K562 (cell line): ENCODE results near the gene RBKS. TPM values are rescaled to one million over a fixed set of nuclear protein-coding genes. Genes with fewer than 3 reads are reported as not detected.

ENCODE experiments used
- DPF2 ChIP-seq: fragments of 450-650 bp; IDR thresholded peaks from 2 replicates; pipeline ENCODE4 v1.6.1; 2016
- GATAD2A ChIP-seq: fragments of 450-650 bp; IDR thresholded peaks from 2 replicates; pipeline ENCODE4 v1.6.1; 2017
- MAFG ChIP-seq: fragments of 450-650 bp; conservative IDR thresholded peaks from 2 replicates; pipeline ENCODE4 v1.6.1; 2016; ENCODE audit warnings: missing genetic modification characterization, missing compliant biosample characterization
- PHB ChIP-seq: fragments of 250-450 bp; sonication (Bioruptor Pico); IDR thresholded peaks from 2 replicates; pipeline ENCODE4 v1.5.0; 2021
- SOX6 ChIP-seq: fragments of 450-650 bp; IDR thresholded peaks from 2 replicates; pipeline ENCODE4 v1.6.1; 2014; ENCODE audit warnings: mild to moderate bottlenecking
- TAL1 ChIP-seq: fragments of 450-650 bp; IDR thresholded peaks from 2 replicates; pipeline ENCODE4 v1.6.1; 2016; ENCODE audit warnings: mild to moderate bottlenecking
- ZFP1 ChIP-seq: fragments of 450-650 bp; formaldehyde crosslinking; IDR thresholded peaks from 2 replicates; pipeline ENCODE4 v1.4.0; 2020; ENCODE audit warnings: mild to moderate bottlenecking, mixed read lengths
- polyA plus RNA-seq, 8 experiments: library from polyadenylated mRNA; depleted of rRNA in 4 of 8; stranded (reverse) in 5 of 8; unstranded in 3 of 8; fragments of >200 nt; fragmentation: Nextera tagmentation in 2 of 8; fragmentation: Illumina TruSeq in 1 of 8; extraction: Ambion mirVana in 2 of 8; extraction: Trizol in 1 of 8; gene quantifications; 2 replicates each; pipeline versions ENCODE4 v1.2.1 to v1.2.3, GENCODE V29; 2011 to 2014; ENCODE audit warnings: inconsistent platforms in 1 of 8, missing spikeins in 1 of 8
- total RNA-seq, 7 experiments: library from RNA; depleted of rRNA in 6 of 7; stranded (reverse); fragments of >200 nt in 6 of 7; fragmentation: Illumina TruSeq in 2 of 7; extraction: Trizol in 2 of 7; gene quantifications; 2 replicates each; pipeline versions ENCODE4 v1.2.1 to v1.2.3, GENCODE V29; 2011 to 2021; ENCODE audit warnings: low replicate concordance in 1 of 7
- TF ChIP-seq, protein P1 (sequence below): fragments of 450-650 bp; IDR thresholded peaks from 2 replicates; pipeline ENCODE4 v1.6.1; 2016; ENCODE audit warnings: mild to moderate bottlenecking, moderate library complexity
- TF ChIP-seq, protein P2 (sequence below), 2 experiments: IDR thresholded peaks; 2 replicates each; pipeline ENCODE4 v1.6.1; 2011; ENCODE audit warnings: borderline replicate concordance in 1 of 2, control low read depth in 1 of 2, low read depth in 1 of 2, low read length in 1 of 2, mild to moderate bottlenecking in 1 of 2, mixed read lengths in 1 of 2, moderate library complexity in 1 of 2; ENCODE audit not compliant: insufficient read depth in 1 of 2, insufficient read length in 1 of 2, poor library complexity in 1 of 2, severe bottlenecking in 1 of 2; ENCODE audit errors: extremely low read depth in 1 of 2

The RBKS gene
- total and polyA plus RNA-seq, 9 of the 15 experiments (the other 6 are each of a cell fraction or from before 2014, with no cell fraction given), result 0.06 to 0.39 (median 0.19) TPM

DNA sequence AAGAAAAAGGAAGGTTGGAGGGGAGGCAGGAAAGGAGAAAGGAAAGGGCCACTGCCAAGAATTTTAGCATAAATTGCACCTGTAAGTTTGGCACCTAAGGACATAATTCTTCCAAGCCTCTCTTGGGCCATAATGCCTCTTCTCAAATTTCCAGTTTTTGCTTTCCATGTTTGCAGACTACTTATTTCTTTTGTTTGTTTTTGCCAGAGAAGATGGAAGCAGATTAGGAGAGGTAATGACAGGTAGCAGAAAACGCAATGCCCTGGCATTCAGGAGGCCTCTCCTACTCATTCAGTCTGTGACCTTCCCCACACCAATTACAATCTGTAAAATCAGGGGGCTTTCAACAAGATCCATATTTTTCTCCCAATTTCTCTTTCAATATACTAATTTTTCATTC, 61.9 kb downstream of the RBKS start (continued):
- TF ChIP-seq, protein P1, sequence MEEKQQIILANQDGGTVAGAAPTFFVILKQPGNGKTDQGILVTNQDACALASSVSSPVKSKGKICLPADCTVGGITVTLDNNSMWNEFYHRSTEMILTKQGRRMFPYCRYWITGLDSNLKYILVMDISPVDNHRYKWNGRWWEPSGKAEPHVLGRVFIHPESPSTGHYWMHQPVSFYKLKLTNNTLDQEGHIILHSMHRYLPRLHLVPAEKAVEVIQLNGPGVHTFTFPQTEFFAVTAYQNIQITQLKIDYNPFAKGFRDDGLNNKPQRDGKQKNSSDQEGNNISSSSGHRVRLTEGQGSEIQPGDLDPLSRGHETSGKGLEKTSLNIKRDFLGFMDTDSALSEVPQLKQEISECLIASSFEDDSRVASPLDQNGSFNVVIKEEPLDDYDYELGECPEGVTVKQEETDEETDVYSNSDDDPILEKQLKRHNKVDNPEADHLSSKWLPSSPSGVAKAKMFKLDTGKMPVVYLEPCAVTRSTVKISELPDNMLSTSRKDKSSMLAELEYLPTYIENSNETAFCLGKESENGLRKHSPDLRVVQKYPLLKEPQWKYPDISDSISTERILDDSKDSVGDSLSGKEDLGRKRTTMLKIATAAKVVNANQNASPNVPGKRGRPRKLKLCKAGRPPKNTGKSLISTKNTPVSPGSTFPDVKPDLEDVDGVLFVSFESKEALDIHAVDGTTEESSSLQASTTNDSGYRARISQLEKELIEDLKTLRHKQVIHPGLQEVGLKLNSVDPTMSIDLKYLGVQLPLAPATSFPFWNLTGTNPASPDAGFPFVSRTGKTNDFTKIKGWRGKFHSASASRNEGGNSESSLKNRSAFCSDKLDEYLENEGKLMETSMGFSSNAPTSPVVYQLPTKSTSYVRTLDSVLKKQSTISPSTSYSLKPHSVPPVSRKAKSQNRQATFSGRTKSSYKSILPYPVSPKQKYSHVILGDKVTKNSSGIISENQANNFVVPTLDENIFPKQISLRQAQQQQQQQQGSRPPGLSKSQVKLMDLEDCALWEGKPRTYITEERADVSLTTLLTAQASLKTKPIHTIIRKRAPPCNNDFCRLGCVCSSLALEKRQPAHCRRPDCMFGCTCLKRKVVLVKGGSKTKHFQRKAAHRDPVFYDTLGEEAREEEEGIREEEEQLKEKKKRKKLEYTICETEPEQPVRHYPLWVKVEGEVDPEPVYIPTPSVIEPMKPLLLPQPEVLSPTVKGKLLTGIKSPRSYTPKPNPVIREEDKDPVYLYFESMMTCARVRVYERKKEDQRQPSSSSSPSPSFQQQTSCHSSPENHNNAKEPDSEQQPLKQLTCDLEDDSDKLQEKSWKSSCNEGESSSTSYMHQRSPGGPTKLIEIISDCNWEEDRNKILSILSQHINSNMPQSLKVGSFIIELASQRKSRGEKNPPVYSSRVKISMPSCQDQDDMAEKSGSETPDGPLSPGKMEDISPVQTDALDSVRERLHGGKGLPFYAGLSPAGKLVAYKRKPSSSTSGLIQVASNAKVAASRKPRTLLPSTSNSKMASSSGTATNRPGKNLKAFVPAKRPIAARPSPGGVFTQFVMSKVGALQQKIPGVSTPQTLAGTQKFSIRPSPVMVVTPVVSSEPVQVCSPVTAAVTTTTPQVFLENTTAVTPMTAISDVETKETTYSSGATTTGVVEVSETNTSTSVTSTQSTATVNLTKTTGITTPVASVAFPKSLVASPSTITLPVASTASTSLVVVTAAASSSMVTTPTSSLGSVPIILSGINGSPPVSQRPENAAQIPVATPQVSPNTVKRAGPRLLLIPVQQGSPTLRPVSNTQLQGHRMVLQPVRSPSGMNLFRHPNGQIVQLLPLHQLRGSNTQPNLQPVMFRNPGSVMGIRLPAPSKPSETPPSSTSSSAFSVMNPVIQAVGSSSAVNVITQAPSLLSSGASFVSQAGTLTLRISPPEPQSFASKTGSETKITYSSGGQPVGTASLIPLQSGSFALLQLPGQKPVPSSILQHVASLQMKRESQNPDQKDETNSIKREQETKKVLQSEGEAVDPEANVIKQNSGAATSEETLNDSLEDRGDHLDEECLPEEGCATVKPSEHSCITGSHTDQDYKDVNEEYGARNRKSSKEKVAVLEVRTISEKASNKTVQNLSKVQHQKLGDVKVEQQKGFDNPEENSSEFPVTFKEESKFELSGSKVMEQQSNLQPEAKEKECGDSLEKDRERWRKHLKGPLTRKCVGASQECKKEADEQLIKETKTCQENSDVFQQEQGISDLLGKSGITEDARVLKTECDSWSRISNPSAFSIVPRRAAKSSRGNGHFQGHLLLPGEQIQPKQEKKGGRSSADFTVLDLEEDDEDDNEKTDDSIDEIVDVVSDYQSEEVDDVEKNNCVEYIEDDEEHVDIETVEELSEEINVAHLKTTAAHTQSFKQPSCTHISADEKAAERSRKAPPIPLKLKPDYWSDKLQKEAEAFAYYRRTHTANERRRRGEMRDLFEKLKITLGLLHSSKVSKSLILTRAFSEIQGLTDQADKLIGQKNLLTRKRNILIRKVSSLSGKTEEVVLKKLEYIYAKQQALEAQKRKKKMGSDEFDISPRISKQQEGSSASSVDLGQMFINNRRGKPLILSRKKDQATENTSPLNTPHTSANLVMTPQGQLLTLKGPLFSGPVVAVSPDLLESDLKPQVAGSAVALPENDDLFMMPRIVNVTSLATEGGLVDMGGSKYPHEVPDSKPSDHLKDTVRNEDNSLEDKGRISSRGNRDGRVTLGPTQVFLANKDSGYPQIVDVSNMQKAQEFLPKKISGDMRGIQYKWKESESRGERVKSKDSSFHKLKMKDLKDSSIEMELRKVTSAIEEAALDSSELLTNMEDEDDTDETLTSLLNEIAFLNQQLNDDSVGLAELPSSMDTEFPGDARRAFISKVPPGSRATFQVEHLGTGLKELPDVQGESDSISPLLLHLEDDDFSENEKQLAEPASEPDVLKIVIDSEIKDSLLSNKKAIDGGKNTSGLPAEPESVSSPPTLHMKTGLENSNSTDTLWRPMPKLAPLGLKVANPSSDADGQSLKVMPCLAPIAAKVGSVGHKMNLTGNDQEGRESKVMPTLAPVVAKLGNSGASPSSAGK, result no peak
- TF ChIP-seq PHB (CRISPR knock-in tag), result no peak
- no peak for TF ChIP-seq ZFP1 (CRISPR knock-in tag)
- no peak for TF ChIP-seq SOX6
- TF ChIP-seq, protein P2, sequence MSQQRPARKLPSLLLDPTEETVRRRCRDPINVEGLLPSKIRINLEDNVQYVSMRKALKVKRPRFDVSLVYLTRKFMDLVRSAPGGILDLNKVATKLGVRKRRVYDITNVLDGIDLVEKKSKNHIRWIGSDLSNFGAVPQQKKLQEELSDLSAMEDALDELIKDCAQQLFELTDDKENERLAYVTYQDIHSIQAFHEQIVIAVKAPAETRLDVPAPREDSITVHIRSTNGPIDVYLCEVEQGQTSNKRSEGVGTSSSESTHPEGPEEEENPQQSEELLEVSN (IDR thresholded peaks at IDR 0.05; ENCODE audit: borderline replicate concordance in 1 of 2, extremely low read depth in 1 of 2, insufficient read depth in 1 of 2, insufficient read length in 1 of 2, low read depth in 1 of 2, low read length in 1 of 2, poor library complexity in 1 of 2, severe bottlenecking in 1 of 2), result no peak
- TF ChIP-seq DPF2, result no peak
- no peak for TF ChIP-seq TAL1
- TF ChIP-seq MAFG (tag), result no peak
- TF ChIP-seq GATAD2A, result no peak
- TF ChIP-seq, all 486 proteins: peak for 0
